ENCODE results near the gene TMEM191C. TPM values are rescaled to one million over a fixed set of nuclear protein-coding genes. Genes with fewer than 3 reads are reported as not detected.
"Not testable (repeated sequence)": the region's sequence is repeated elsewhere in the genome, so short reads cannot be mapped to it uniquely, and the experiment has no call there.

Gene TMEM191C
- total RNA-seq, 6 donors from 2014 or later = 1.00 to 2.9 (median 1.5) TPM

GRCh38 chr22:21512022-21512421 is 44.8 kb downstream of the TMEM191C start:
- H3K9me3 ChIP-seq, H3K4me1 ChIP-seq, H3K27me3 ChIP-seq, DNase-seq, H3K27ac ChIP-seq, H3K36me3 ChIP-seq, H3K4me3 ChIP-seq: not testable (repeated sequence)
- peak; percentile 2 to 7 for ATAC-seq (ENCODE audit: low FRiP score in 2 of 2)
- 97 to 100% methylated on average over 1 to 5 of the region's 11 CpGs for WGBS, 2 donors

DNA sequence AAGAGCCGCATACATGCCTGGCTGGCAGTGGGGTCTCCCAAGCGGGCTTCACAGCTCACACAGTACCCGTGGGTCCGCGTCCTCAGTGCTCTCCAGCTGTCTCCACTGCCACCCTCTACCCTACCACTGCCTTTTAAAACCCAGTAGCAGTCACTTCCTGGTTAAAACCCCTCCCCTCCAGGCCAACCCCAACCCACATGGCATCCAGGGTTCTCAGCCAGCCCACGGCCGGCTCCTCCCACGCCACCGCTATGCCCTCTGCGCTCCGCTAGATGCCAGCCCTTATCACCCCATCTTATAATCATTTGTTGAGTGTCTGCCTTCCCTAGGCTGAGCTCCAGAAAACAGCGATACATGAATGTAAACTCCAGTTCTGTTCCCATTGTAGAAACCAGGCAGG is 46.9 kb downstream of the TMEM191C start:
- not testable (repeated sequence) for H3K4me1 ChIP-seq, H3K9me3 ChIP-seq, DNase-seq, H3K27me3 ChIP-seq, H3K27ac ChIP-seq, H3K36me3 ChIP-seq, H3K4me3 ChIP-seq
- WGBS, 2 donors = no CpG with 5 or more reads among the region's 12 CpGs
- ATAC-seq (ENCODE audit: low FRiP score in 2 of 2) = peak; percentile 69 to 81

- ATAC-seq (ENCODE audit: low FRiP score in 2 of 2); H3K27me3 ChIP-seq: not testable (repeated sequence)
- whole genome bisulfite sequencing, 2 donors = no CpG with 5 or more reads among the region's 9 CpGs
Observed at GRCh38 chr22:21515234-21515633, 48.0 kb downstream of the TMEM191C start.

DNA sequence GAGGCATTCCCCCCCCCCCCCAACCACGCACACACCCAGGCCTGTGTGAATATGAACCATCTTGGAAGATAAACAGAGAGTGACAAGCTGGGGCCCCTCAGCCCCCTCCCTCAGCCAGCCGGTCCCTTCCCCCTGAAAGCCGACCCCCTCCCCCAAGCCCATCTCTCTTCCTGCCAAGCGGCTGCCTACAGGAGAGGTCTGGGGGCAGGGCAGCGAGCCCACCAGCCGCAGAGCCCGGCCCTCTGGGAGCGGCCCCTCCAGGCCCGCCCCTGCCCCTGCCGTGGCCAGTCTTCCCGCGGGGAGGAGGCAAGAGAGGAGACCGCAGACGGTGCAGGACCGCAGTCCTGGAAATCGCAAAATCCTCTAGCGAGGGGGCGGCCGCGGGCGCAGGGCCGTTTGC is 49.3 kb downstream of the TMEM191C start:
- H3K36me3 ChIP-seq; ATAC-seq (ENCODE audit: low FRiP score in 2 of 2); H3K27ac ChIP-seq; H3K27me3 ChIP-seq; DNase-seq; H3K4me1 ChIP-seq; H3K9me3 ChIP-seq: not testable (repeated sequence)
- H3K4me3 ChIP-seq = peak overlapping the region in 1 of 4 donors; percentile 25
- no CpG with 5 or more reads among the region's 22 CpGs for WGBS, 2 donors

More at GRCh38 chr22:21515234-21515633, 48.0 kb downstream of the TMEM191C start:
- not testable (repeated sequence) for H3K9me3 ChIP-seq, H3K36me3 ChIP-seq, H3K4me3 ChIP-seq, H3K4me1 ChIP-seq, H3K27ac ChIP-seq, DNase-seq

DNA sequence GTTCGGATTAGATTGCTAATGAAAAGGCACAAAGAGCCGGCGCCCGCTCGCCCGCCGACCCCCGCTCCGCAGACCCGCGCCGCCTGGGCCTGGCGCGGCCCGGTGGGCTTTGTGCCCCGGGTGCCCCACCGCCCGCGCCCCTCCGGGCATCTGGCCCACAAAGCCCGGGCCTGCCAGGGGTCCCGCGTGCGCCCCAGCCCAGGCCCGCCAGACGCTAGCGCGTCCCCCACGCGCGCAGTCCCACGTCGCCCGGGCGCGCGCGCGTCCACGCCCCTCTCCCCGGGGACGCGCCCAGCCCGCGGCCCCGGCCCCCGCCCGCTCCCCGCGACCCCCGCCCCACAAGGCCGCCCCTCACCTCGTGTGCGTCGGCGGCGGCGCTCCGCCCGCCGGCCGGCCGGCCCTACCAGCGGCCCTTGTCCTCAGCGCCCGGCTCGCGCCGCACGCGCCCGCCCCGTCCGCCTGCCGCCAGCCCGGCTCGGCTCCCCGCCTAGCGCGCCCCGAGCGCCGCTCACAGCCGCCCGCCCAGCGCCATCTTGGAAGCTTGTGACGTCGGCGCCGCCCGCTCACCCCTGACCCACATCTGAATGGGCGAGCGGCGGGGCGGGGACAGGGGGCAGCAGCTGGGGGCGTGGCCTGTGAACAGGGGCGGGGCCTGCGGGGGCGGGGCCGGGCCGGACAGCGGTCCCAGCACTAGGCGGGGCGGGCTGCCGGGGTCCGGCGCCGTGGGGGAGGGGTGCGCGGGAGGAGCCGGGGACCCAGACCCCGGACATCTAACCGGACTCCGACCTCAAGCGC is 50.0 kb downstream of the TMEM191C start:
- H3K9me3 ChIP-seq, H3K27ac ChIP-seq, H3K36me3 ChIP-seq, H3K4me1 ChIP-seq, H3K27me3 ChIP-seq: not testable (repeated sequence)
- H3K4me3 ChIP-seq = peak overlapping the region in 1 of 4 donors; percentile 25
- ATAC-seq (ENCODE audit: low FRiP score in 2 of 2) (peak; percentile 83 to 89), DNase-seq (peak in 1 of 2 donors; percentile 46)
- WGBS, 2 donors = no CpG with 5 or more reads among the region's 115 CpGs

Other genes starting within 250 kb of the TMEM191C start
- gene RIMBP3B, start 83.6 kb upstream of the TMEM191C start, total RNA-seq = under 1 TPM in 3 of 6 donors, not detected in 3; 0.20 to 0.86 (median 0.46) TPM
- 10 to 100 TPM in 1 of 6 donors, 1 to 10 TPM in 5; 4.4 to 11.5 (median 5.7) TPM for gene HIC2, start 50.0 kb upstream of the TMEM191C start, total RNA-seq
- gene RIMBP3C, start 84.1 kb downstream of the TMEM191C start, total RNA-seq = 1 to 10 TPM in 1 of 6 donors, under 1 TPM in 4, not detected in 1; 0.10 to 1.0 (median 0.57) TPM
- 10 to 100 TPM; 24.1 to 45.8 (median 39.2) TPM for gene UBE2L3, start 100.3 kb downstream of the TMEM191C start, total RNA-seq
- 10 to 100 TPM; 22.2 to 47.4 (median 28.3) TPM for gene YDJC, start 162.6 kb downstream of the TMEM191C start, total RNA-seq
- gene CCDC116, start 165.4 kb downstream of the TMEM191C start, total RNA-seq = 1 to 10 TPM in 2 of 6 donors, under 1 TPM in 2, not detected in 2; 0.26 to 4.2 (median 0.97) TPM
- 10 to 100 TPM in 5 of 6 donors, 1 to 10 TPM in 1; 3.1 to 73.1 (median 38.9) TPM for gene SDF2L1, start 174.9 kb downstream of the TMEM191C start, total RNA-seq
- 100 to 1,000 TPM in 1 of 6 donors, 10 to 100 TPM in 5; 40.4 to 107 (median 48.4) TPM for gene PPIL2, start 198.6 kb downstream of the TMEM191C start, total RNA-seq

All from upper lobe of left lung (tissue), 6 donors.